NCI-H82 (cell line): ENCODE measurements around the gene GLT1D1.
"Not testable (repeated sequence)": the region's sequence is repeated elsewhere in the genome, so short reads cannot be mapped to it uniquely, and the experiment has no call there.

Experiments used
- DNase-seq: peaks from one replicate; lab custom pipeline; 2025; lab: John Stamatoyannopoulos, UW

Gene GLT1D1

DNA sequence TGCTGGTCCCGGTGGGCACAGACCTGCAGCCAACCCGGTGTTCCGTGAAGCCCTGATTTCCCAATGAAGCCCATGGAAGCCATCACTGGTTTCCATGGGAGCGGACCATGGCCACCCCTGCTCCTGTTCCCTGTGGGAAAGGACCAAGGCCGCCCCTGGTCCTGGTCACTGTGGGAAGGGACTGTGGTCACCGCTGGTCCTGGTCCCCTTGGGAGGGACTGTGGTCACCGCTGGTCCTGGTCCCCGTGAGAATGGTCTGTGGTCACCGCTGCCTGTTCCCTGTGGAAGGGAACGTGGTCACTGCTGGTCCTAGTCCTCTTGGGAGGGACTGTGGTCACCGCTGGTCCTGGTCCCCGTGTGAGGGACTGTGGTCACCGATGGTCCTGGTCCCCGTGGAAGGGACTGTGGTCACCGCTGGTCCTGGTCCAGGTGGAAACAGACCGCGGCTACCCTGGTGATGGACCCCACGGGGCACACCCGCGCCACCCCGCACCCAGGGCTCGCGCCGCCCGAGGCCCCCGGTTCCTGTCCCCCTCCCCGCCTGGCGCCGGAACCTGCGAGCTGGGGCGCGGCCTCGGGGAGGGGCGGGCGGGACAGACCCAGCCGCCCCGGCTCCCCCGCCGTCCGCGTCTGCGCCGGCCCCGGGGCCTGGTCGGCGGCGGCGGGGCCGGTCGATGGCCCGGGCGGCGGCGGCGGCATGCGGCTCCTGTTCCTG, at the start of gene GLT1D1:
TSS of gene GLT1D1 (plus strand) at position 594 of the 715 bp plus-strand sequence. CDS start at position 698, 104 bp downstream.
- no peak for DNase-seq

GRCh38 chr12:128803788-128804187, 49.5 kb upstream of the GLT1D1 start:
- no peak for DNase-seq

DNA sequence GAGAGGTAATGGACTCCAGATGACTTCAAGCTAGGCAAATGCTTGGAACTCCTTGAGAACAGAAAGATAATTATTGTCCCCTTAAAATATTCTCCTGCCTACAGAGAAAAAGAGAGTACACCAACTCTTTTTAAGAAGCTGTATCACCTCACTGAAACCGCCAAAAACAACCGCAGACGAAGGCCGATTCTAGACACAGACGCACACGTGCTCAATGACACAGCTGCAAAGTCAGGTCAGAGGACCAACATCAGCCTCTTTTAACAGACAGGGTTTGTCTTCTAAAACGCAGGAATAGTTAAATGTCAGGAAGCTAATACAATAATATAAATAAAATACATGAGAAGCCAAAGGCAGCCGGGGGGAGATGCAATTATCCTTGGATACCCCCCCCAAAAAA, 48.5 kb upstream of the GLT1D1 start:
- no peak for DNase-seq

- not testable (repeated sequence) for DNase-seq
These were observed 47.9 kb upstream of the GLT1D1 start for GRCh38 chr12:128805406-128805805.

DNA sequence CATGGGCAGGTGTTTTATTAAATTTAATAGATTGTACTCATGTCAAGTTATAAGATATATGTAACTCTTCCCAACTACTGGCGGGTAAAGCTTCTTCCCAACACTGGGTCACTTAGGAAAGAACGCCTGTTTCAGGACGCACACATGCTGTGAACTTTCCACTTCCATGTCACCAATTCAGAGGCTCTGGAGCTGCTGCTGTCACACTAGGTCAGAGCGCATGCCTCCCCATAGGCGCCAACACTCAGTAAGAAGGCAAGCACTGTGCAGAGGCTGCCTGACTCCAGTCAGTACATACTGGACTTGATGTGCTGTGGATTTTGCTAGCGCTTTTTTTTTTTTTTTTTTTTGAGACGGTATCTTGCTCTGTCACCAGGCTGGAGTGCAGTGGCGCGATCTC, 46.7 kb upstream of the GLT1D1 start:
- DNase-seq: no peak

GRCh38 chr12:128807161-128807724, 46.0 kb upstream of the GLT1D1 start:
- no peak for DNase-seq

GRCh38 chr12:128808651-128809050, 44.6 kb upstream of the GLT1D1 start:
- DNase-seq: no peak

GRCh38 chr12:128810182-128811127, 42.8 kb upstream of the GLT1D1 start:
- peak; percentile 66 for DNase-seq

GRCh38 chr12:128811806-128812205, 41.5 kb upstream of the GLT1D1 start:
- no peak for DNase-seq

GRCh38 chr12:128813392-128813791, 39.9 kb upstream of the GLT1D1 start:
- no peak for DNase-seq

DNA sequence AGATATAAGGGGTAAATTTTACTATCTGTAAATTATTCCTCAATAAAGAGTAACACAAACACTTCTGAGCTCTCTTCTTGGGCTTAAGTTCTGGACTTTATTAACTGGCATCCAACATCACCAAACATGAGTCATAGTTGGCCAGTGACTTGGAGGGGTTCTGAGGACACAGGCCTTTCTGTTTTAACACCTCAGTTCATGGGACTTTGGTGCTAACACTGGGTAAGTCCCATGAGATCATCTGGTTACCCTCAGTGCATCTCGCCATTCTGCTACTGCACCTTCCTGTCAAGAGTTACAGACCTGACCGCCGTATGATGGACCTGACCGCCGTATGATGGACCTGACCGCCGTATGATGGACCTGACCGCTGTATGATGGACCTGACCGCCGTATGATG, 39.4 kb upstream of the GLT1D1 start:
- no peak for DNase-seq

GRCh38 chr12:128814411-128815261, 38.6 kb upstream of the GLT1D1 start:
- DNase-seq: no peak

DNA sequence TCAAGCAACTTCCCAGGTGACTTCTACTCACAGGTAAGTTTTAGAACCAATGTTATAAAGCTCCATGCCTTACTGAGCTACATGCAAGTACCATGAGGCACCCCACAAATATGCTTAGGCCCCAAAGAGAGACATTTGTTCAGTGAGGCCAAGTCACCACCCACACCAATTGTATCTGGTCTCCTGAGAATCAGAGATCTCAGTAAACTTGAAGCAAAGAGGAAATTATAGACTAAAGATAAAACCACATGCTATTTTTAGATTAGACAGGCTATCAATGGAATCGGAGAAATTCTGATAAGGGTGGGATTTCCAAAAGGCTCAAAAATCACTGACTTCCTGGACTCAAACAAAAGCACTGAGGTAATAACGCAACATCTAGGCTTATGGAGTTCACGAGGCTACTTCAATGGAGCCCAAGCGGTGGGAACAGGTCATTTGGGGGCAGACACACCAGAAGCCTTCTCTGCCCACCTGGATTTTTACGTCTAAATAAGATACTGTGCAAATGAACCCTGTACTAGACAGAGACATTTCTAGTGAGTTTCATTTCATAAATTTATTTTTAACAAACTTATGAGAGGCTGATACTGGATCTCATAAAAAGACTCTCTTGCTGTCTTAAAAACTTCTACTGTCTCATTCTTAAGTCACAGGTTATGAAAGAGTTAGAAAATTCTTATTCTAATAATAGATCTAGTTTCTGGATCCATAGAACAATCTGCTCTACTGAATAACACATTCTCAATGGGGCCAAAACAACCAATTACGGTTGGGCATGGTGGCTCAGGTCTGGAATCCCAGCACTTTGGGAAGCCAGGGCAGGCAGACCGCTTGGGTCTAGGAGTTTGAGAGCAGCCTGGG, 37.3 kb upstream of the GLT1D1 start:
- DNase-seq: no peak

DNA sequence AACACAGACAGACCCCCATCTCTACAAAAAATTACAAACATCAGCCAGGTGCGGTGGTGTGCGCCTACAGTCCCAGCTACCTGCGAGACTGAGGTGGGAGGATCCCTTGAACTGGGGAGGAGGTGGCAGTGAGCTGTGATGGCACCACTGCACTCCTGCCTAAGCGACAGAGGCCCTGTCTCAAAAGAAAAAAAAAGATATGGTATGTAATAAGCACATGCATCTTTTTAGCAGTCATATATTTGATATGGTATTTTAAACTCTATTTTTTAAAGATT, 36.7 kb upstream of the GLT1D1 start:
- no peak for DNase-seq

- DNase-seq: no peak
These were observed 35.9 kb upstream of the GLT1D1 start for GRCh38 chr12:128817111-128818015.

DNA sequence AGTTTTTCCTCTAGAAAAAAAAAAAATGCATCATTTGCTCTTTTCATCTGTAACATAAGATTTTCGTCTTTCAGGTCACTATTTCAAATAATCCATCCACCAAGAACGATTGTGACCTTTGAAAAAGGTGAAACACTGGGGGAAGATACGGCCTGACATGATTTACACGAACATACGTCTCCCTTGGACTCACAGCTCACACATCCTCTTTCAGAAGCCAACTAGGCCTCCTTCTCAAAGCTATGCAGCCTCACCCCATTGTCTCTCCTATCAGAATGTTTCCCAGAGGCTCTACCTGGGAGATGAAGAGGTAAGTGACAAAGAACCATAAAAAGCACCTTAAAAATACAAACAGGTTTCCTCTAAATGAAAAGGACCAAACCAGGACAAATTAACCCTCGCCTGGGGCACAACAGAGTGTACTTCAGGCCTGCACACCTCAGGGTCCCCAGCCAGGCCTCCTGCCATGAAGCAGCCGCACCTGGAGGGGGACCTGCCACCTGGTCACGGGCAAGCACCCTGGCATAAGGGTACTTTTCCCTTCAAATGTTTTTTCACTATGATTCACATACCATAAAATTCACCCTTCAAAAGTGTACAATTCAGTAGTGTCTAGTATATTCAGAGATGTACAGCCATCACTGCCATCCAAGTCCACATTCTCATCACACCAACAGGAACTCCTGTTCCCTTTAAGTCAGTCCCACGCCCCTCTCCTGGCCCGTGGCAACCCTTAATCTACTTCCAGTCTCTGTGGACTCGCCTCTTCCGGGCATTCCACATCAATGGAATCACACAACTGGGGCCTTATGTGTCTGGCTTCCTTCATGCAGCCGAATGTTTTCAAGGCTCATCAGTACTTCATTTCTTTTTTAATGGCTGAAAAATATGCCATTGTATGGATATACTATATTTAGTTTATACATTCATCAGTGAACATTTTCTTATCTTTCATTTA, 34.9 kb upstream of the GLT1D1 start:
- DNase-seq: no peak

- DNase-seq: peak; percentile 63
These were observed 33.8 kb upstream of the GLT1D1 start for GRCh38 chr12:128819293-128820144.

DNA sequence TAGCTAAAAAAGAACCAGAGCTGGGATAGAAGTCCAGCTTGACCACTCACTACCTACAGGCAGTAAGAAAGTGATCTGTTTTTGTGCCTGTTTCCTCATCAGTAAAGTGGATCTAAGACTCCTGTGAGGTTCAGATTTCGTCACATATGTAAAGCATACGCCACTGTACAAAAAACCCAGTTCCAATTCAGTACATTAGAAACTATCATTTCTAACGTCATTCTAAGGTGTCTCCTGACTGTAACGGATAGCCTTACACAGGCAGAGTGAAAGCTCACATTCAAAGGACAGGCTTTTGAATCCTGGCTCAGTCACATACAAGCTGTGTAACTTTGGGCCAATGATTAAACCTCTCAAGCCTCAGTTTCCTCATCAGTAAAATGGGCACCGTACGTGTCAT, 33.0 kb upstream of the GLT1D1 start:
- no peak for DNase-seq
